Tibial artery (tissue), 4 donors: ENCODE results near the gene ACYP1.

Experiments
- DNase-seq, 2 donors: peaks; one replicate each; pipeline ENCODE4 v3.0.0-alpha.2; 2019
- H3K27ac ChIP-seq, 2 donors: fragments of 200-600 bp; sonication (generic) in 1 of 2; 1 replicate in 1 of 2; 2 replicates in 1 of 2; pipeline ENCODE4 v1.5.1; 2018 to 2019; ENCODE audit warnings: mild to moderate bottlenecking in 1 of 2
- H3K27me3 ChIP-seq, 2 donors: fragments of 200-600 bp; sonication (generic) in 1 of 2; one replicate each; pipeline versions ENCODE4 v1.5.1 to v1.6.0; 2016 to 2019
- H3K36me3 ChIP-seq, 3 donors: fragments of 200-600 bp; sonication (generic) in 2 of 3; one replicate each; pipeline ENCODE4 v1.5.1; 2016 to 2019; ENCODE audit warnings: mild to moderate bottlenecking in 2 of 3
- H3K4me1 ChIP-seq, 4 donors: fragments of 200-600 bp; sonication (generic) in 2 of 4; 1 replicate in 3 of 4; 2 replicates in 1 of 4; pipeline ENCODE4 v1.5.1; 2016 to 2019
- H3K4me3 ChIP-seq, 2 donors: fragments of 200-600 bp; sonication (generic) in 1 of 2; 1 replicate in 1 of 2; 2 replicates in 1 of 2; pipeline ENCODE4 v1.5.1; 2018 to 2019; ENCODE audit warnings: mild to moderate bottlenecking in 2 of 2
- H3K9me3 ChIP-seq, 3 donors: fragments of 200-600 bp; sonication (generic) in 1 of 3; one replicate each; pipeline ENCODE4 v1.5.1; 2016 to 2019
- intact Hi-C: fragments of 100-400 bp; cut with DNase I; formaldehyde crosslinking; loops from one replicate; pipeline ENCODE4 v1.15.0; 2023; ENCODE audit warnings: low total_unique reads
- TF ChIP-seq, protein P1 (sequence below), 2 experiments: fragments of 200-600 bp in 1 of 2; fragments of 450-650 bp in 1 of 2; IDR thresholded peaks; one replicate each; pipeline ENCODE4 v1.5.1; 2017 to 2019; ENCODE audit warnings: antibody characterized with exemption in 2 of 2, mild to moderate bottlenecking in 1 of 2, moderate library complexity in 1 of 2

ACYP1 gene

DNA sequence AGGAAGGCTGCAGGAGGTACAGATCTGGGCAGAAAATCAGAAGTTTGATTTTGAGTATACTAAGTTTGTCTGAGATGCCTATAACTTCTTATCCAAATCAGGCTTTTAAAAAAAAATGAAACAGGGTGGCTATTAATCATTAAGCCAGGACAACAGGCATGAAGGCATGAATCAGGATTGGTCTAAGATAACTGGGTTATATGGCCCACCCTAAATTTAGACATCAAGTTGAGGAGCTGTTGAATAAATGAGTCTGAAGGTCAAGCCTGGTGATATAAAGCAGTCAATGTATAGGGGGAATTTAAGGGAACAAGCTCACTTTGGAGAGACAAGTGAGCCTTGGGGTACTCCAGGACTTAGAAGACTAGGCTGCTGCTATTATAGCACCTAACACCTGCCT, 34.4 kb upstream of the ACYP1 start:
- Histone ChIP-seq H3K4me3 (no peak overlapping the region), H3K27ac (no peak overlapping the region), H3K4me1 (no peaks in the 10 kb centered on the region), H3K9me3 (no peaks in the 10 kb centered on the region), H3K27me3 (no peaks in the 10 kb centered on the region), H3K36me3 (peaks cover 71 to 100% (median 94%) of the 10 kb centered on the region in 3 donors)
- TF ChIP-seq, protein P1, sequence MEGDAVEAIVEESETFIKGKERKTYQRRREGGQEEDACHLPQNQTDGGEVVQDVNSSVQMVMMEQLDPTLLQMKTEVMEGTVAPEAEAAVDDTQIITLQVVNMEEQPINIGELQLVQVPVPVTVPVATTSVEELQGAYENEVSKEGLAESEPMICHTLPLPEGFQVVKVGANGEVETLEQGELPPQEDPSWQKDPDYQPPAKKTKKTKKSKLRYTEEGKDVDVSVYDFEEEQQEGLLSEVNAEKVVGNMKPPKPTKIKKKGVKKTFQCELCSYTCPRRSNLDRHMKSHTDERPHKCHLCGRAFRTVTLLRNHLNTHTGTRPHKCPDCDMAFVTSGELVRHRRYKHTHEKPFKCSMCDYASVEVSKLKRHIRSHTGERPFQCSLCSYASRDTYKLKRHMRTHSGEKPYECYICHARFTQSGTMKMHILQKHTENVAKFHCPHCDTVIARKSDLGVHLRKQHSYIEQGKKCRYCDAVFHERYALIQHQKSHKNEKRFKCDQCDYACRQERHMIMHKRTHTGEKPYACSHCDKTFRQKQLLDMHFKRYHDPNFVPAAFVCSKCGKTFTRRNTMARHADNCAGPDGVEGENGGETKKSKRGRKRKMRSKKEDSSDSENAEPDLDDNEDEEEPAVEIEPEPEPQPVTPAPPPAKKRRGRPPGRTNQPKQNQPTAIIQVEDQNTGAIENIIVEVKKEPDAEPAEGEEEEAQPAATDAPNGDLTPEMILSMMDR (IDR thresholded peaks at IDR 0.05) = no peak
- DNase-seq = no peak
- intact Hi-C loops = no loop called here

DNA sequence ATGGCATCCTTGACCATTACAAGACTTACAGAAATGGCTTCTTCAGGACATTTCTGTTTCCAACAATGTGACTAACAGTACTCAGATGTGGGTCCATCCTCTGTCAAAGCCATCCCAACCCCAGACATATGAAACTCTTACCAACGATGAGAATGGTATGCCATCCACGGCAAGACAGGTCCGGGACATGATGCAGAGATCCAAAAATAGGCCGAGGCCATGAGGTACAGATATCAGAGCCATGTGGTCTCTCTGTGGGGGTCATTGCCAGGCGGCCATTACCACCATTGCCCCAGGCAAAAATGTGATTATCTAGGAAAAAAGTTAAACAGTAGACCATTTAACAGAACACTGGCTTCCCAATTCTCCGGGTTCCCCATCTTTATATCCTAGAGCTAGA, 33.1 kb upstream of the ACYP1 start:
- Histone ChIP-seq H3K27me3 (no peaks in the 10 kb centered on the region), H3K27ac (no peak overlapping the region), H3K4me3 (no peak overlapping the region), H3K36me3 (peaks cover 78 to 100% (median 95%) of the 10 kb centered on the region in 3 donors), H3K4me1 (no peaks in the 10 kb centered on the region), H3K9me3 (no peaks in the 10 kb centered on the region)
- intact Hi-C loops = no loop called here
- DNase-seq = no peak
- TF ChIP-seq, protein P1 (IDR thresholded peaks at IDR 0.05) = no peak

DNA sequence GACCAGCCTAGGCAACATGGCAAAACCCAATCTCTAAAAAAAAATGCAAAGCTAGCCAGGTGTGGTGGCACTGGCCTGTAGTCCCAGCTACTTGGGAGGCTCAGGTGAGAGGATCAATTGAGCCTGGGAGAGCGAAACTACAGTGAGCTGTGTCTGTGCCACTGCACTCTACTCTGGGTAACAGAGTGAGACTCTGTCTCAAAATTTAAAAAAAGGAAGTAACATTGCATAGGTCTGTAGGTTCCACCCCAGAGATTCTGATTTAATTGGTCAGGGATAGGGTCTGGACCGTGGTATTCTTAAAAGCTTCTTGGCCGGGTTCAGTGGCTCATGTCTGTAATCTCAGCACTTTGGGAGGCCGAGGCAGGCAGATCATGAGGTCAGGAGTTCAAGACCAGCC, 31.9 kb upstream of the ACYP1 start:
- TF ChIP-seq, protein P1 (IDR thresholded peaks at IDR 0.05) = no peak
- Histone ChIP-seq H3K4me3 (no peak overlapping the region), H3K36me3 (peaks cover 74 to 100% (median 94%) of the 10 kb centered on the region in 3 donors), H3K9me3 (no peaks in the 10 kb centered on the region), H3K27ac (no peak overlapping the region), H3K27me3 (no peaks in the 10 kb centered on the region), H3K4me1 (no peaks in the 10 kb centered on the region)
- intact Hi-C loops = no loop called here
- no peak for DNase-seq

GRCh38 chr14:75094896-75095295, 31.1 kb upstream of the ACYP1 start:
- Histone ChIP-seq H3K27ac (no peak overlapping the region), H3K4me1 (no peaks in the 10 kb centered on the region), H3K27me3 (no peaks in the 10 kb centered on the region), H3K9me3 (no peaks in the 10 kb centered on the region), H3K36me3 (peaks cover 73 to 100% (median 91%) of the 10 kb centered on the region in 3 donors), H3K4me3 (no peak overlapping the region)
- TF ChIP-seq, protein P1 (IDR thresholded peaks at IDR 0.05) = no peak
- DNase-seq = no peak
- intact Hi-C loops = no loop called here

DNA sequence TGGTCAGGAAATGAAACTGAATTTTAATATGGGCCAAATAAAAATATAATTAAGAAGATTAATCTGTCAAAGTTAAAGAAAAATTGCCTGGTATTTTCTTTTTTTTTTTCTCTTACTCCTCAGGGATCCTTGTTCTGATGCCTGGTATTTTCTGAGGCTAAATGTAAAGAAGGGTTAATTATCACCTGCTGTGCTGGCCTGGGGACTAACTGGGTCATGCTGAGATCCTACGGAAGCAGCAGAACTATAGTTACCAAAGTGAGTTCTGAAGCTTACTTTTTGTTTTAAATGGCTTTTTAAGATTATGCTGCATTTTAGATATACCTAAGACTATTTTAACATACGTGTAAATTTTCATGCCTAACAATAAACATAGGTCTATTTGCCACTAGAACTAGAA, 28.9 kb upstream of the ACYP1 start:
- intact Hi-C loops = no loop called here
- no peaks in the 10 kb centered on the region for H3K9me3 ChIP-seq
- peaks cover 64 to 100% (median 77%) of the 10 kb centered on the region in 3 donors for H3K36me3 ChIP-seq
- H3K27ac ChIP-seq = no peak overlapping the region
- no peaks in the 10 kb centered on the region for H3K4me1 ChIP-seq
- no peaks in the 10 kb centered on the region for H3K27me3 ChIP-seq
- H3K4me3 ChIP-seq = no peak overlapping the region
- DNase-seq = no peak
- TF ChIP-seq, protein P1 (IDR thresholded peaks at IDR 0.05) = no peak

DNA sequence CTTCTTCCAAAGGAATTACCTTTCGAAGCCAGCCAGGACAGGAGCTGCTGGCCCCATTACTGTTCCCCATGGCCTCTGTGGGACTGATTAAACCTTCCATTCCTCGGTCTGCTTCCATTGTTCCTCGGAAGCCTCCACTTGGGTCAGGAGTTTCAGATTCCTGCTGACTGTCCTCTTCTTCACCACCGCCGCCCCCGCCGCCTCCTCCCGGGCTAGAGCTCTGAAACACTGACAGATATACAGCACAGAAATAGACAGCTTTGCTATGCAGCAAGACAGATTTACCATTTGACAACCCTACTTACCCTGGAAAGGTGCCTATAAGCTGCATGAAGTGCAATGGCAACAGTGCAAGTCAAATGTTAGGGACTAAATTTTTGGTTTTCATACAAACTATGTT, 27.4 kb upstream of the ACYP1 start:
- no peaks in the 10 kb centered on the region for H3K9me3 ChIP-seq
- H3K4me1 ChIP-seq = no peaks in the 10 kb centered on the region
- TF ChIP-seq, protein P1 (IDR thresholded peaks at IDR 0.05) = no peak
- H3K27me3 ChIP-seq = no peaks in the 10 kb centered on the region
- DNase-seq = no peak
- intact Hi-C loops = no loop called here
- H3K27ac ChIP-seq = no peak overlapping the region
- no peak overlapping the region for H3K4me3 ChIP-seq
- H3K36me3 ChIP-seq = peaks cover 66 to 100% (median 77%) of the 10 kb centered on the region in 3 donors
